ENCODE data around the gene CREBZF. TPM values are rescaled to one million over a fixed set of nuclear protein-coding genes. Genes with fewer than 3 reads are reported as not detected.

CREBZF gene
- total and polyA plus RNA-seq, 9 of the 15 experiments (the other 6 are each of a cell fraction or from before 2014, with no cell fraction given), result 7.2 to 70.2 (median 40.5) TPM

GRCh38 chr11:85627998-85628770 is 36.7 kb downstream of the CREBZF start, which contains the start of gene TMEM126B (continued):
- TF ChIP-seq HDAC8 (tag; IDR thresholded peaks at IDR 0.05), result no peak
- TF ChIP-seq, protein P1, sequence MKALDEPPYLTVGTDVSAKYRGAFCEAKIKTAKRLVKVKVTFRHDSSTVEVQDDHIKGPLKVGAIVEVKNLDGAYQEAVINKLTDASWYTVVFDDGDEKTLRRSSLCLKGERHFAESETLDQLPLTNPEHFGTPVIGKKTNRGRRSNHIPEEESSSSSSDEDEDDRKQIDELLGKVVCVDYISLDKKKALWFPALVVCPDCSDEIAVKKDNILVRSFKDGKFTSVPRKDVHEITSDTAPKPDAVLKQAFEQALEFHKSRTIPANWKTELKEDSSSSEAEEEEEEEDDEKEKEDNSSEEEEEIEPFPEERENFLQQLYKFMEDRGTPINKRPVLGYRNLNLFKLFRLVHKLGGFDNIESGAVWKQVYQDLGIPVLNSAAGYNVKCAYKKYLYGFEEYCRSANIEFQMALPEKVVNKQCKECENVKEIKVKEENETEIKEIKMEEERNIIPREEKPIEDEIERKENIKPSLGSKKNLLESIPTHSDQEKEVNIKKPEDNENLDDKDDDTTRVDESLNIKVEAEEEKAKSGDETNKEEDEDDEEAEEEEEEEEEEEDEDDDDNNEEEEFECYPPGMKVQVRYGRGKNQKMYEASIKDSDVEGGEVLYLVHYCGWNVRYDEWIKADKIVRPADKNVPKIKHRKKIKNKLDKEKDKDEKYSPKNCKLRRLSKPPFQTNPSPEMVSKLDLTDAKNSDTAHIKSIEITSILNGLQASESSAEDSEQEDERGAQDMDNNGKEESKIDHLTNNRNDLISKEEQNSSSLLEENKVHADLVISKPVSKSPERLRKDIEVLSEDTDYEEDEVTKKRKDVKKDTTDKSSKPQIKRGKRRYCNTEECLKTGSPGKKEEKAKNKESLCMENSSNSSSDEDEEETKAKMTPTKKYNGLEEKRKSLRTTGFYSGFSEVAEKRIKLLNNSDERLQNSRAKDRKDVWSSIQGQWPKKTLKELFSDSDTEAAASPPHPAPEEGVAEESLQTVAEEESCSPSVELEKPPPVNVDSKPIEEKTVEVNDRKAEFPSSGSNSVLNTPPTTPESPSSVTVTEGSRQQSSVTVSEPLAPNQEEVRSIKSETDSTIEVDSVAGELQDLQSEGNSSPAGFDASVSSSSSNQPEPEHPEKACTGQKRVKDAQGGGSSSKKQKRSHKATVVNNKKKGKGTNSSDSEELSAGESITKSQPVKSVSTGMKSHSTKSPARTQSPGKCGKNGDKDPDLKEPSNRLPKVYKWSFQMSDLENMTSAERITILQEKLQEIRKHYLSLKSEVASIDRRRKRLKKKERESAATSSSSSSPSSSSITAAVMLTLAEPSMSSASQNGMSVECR (CRISPR knock-in tag; IDR thresholded peaks at IDR 0.05), result peak; percentile 2; the same call in 1 of the 2 replicates
- 0 out of 4 replicates have a peak, but pooled peaks of 1 of the 2 experiments have one; percentile 24 for TF ChIP-seq UBTF (IDR thresholded peaks at IDR 0.05; ENCODE audit: borderline replicate concordance in 1 of 2, low read depth in 2 of 2, low read length in 2 of 2)
- TF ChIP-seq SMAD2 (IDR thresholded peaks at IDR 0.05; ENCODE audit: low read depth, low read length), result no peak
- TF ChIP-seq IRF2 (CRISPR knock-in tag; IDR thresholded peaks at IDR 0.05), result no peak
- no peak for TF ChIP-seq ZNF830 (CRISPR knock-in tag; IDR thresholded peaks at IDR 0.05)
- TF ChIP-seq, protein P2, sequence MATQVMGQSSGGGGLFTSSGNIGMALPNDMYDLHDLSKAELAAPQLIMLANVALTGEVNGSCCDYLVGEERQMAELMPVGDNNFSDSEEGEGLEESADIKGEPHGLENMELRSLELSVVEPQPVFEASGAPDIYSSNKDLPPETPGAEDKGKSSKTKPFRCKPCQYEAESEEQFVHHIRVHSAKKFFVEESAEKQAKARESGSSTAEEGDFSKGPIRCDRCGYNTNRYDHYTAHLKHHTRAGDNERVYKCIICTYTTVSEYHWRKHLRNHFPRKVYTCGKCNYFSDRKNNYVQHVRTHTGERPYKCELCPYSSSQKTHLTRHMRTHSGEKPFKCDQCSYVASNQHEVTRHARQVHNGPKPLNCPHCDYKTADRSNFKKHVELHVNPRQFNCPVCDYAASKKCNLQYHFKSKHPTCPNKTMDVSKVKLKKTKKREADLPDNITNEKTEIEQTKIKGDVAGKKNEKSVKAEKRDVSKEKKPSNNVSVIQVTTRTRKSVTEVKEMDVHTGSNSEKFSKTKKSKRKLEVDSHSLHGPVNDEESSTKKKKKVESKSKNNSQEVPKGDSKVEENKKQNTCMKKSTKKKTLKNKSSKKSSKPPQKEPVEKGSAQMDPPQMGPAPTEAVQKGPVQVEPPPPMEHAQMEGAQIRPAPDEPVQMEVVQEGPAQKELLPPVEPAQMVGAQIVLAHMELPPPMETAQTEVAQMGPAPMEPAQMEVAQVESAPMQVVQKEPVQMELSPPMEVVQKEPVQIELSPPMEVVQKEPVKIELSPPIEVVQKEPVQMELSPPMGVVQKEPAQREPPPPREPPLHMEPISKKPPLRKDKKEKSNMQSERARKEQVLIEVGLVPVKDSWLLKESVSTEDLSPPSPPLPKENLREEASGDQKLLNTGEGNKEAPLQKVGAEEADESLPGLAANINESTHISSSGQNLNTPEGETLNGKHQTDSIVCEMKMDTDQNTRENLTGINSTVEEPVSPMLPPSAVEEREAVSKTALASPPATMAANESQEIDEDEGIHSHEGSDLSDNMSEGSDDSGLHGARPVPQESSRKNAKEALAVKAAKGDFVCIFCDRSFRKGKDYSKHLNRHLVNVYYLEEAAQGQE (IDR thresholded peaks at IDR 0.05; ENCODE audit: borderline replicate concordance), result peak; percentile 57
- TF ChIP-seq, protein P2 (CRISPR knock-in tag; IDR thresholded peaks at IDR 0.05; ENCODE audit: low read depth), result no peak
- 0 out of 4 replicates have a peak, but pooled peaks of 1 of the 2 experiments have one; percentile 35 for TF ChIP-seq ETV6 (IDR thresholded peaks at IDR 0.05; ENCODE audit: borderline replicate concordance in 1 of 2, low read depth in 2 of 2, low read length in 1 of 2)
- no peak for TF ChIP-seq ETV6 (CRISPR knock-in tag; IDR thresholded peaks at IDR 0.05; ENCODE audit: borderline replicate concordance)
- no peak for TF ChIP-seq TCFL5 (CRISPR knock-in tag; conservative IDR thresholded peaks at IDR 0.05)
- no peak for TF ChIP-seq MCM5 (IDR thresholded peaks at IDR 0.05; ENCODE audit: low read depth)

All from K562 (cell line).